Esophagus (tissue), 2 donors: ENCODE results near the gene POU2F2. TPM values are rescaled to one million over a fixed set of nuclear protein-coding genes. Genes with fewer than 3 reads are reported as not detected.
A peak's percentile ranks its signal among the peaks of the same experiment; 100 is the strongest.

ENCODE experiments used
- H3K27ac ChIP-seq, 2 donors: one replicate each; pipeline ENCODE4 v1.5.1; 2013; ENCODE audit warnings: low read depth in 2 of 2, mild to moderate bottlenecking in 2 of 2, inconsistent platforms in 1 of 2, low read length in 1 of 2, moderate library complexity in 1 of 2
- H3K27me3 ChIP-seq, 2 donors: one replicate each; pipeline ENCODE4 v1.6.1; 2013; ENCODE audit warnings: low read length in 2 of 2, control low read depth in 1 of 2, mild to moderate bottlenecking in 1 of 2; ENCODE audit not compliant: insufficient read depth in 2 of 2, control insufficient read depth in 1 of 2
- H3K36me3 ChIP-seq, 2 donors: one replicate each; pipeline ENCODE4 v1.6.1; 2013; ENCODE audit warnings: low read length in 1 of 2; ENCODE audit not compliant: control insufficient read depth in 2 of 2, insufficient read depth in 2 of 2
- H3K4me1 ChIP-seq, 2 donors: one replicate each; pipeline ENCODE4 v1.6.1; 2013; ENCODE audit warnings: low read length in 1 of 2; ENCODE audit not compliant: control insufficient read depth in 2 of 2, insufficient read depth in 2 of 2
- H3K4me3 ChIP-seq, 2 donors: one replicate each; pipeline ENCODE4 v1.5.1; 2013; ENCODE audit warnings: low read length in 2 of 2, mild to moderate bottlenecking in 2 of 2, low read depth in 1 of 2, moderate library complexity in 1 of 2
- H3K9me3 ChIP-seq, 2 donors: one replicate each; pipeline ENCODE4 v1.6.1; 2013; ENCODE audit warnings: mild to moderate bottlenecking in 2 of 2, low read depth in 1 of 2, low read length in 1 of 2, moderate library complexity in 1 of 2; ENCODE audit not compliant: control insufficient read depth in 2 of 2, insufficient read depth in 1 of 2
- WGBS, 2 donors: extraction: QIAGEN DNeasy Blood & Tissue Kit; methylation state at CpG; one replicate each; pipeline ENCODE4 v1.1.7; 2013; 5-methylcytosine and 5-hydroxymethylcytosine counted together
- polyA plus RNA-seq, 2 donors: library from polyadenylated mRNA; stranded (reverse); fragments of 200-250 nt; gene quantifications; one replicate each; pipeline ENCODE4 v1.2.3, GENCODE V29; 2013
- donor health status: healthy with polysubstance abuse.
- donor health status: Bipolar disorder and iron deficiency.

Gene POU2F2
- polyA plus RNA-seq, 2 donors: 0.39 to 0.79 TPM

- WGBS, 2 donors: 53 to 67% methylated on average over 15 of the region's 15 CpGs
- Histone ChIP-seq H3K27ac (peak overlapping the region in 1 of 2 donors; percentile 23), H3K4me3 (no peak overlapping the region), H3K36me3 (no peaks in the 10 kb centered on the region), H3K4me1 (peaks cover 14 to 33% of the 10 kb centered on the region in 2 donors), H3K27me3 (no peaks in the 10 kb centered on the region), H3K9me3 (no peaks in the 10 kb centered on the region)
Measured at GRCh38 chr19:42096255-42096837, 35.9 kb downstream of the POU2F2 start.

- no peaks in the 10 kb centered on the region for H3K36me3 ChIP-seq
- H3K27me3 ChIP-seq: no peaks in the 10 kb centered on the region
- WGBS, 2 donors: 26 to 32% methylated on average over 26 to 28 of the region's 28 CpGs
- H3K4me1 ChIP-seq: peaks cover 17 to 36% of the 10 kb centered on the region in 2 donors
- no peaks in the 10 kb centered on the region for H3K9me3 ChIP-seq
- H3K4me3 ChIP-seq: no peak overlapping the region
- peak overlapping the region in 1 of 2 donors; percentile 23 for H3K27ac ChIP-seq
Measured at GRCh38 chr19:42095814-42096230, 36.4 kb downstream of the POU2F2 start.

- 86 to 89% methylated on average over 36 of the region's 36 CpGs for WGBS, 2 donors
- H3K36me3 ChIP-seq: no peaks in the 10 kb centered on the region
- H3K4me1 ChIP-seq: peaks cover 17 to 36% of the 10 kb centered on the region in 2 donors
- no peak overlapping the region for H3K4me3 ChIP-seq
- H3K9me3 ChIP-seq: no peaks in the 10 kb centered on the region
- peak overlapping the region in 1 of 2 donors; percentile 40 for H3K27ac ChIP-seq
- no peaks in the 10 kb centered on the region for H3K27me3 ChIP-seq
Measured at GRCh38 chr19:42095142-42095813, 37.0 kb downstream of the POU2F2 start.

DNA sequence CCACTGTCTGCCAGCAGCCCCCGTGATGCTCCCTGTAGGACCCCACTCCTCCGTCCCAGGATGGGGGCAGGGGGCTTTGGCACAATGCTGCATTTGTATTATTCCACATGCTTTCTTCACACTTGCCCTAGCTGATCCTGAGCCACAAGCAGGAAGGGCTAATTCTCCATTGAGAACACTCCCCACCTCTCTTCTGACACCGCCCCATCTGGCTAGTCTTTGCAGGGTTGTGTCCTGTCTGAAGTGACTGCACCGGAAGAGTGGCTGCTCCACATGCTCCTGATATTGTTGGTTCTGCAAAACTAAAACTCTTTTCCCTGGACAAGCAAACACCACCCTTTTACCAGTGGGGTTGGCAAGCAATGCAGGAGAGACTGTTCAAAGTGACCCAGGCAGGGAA, 38.3 kb downstream of the POU2F2 start:
- H3K36me3 ChIP-seq: no peaks in the 10 kb centered on the region
- H3K27me3 ChIP-seq: no peaks in the 10 kb centered on the region
- H3K9me3 ChIP-seq: peaks cover 0 to 2% of the 10 kb centered on the region in 2 donors
- H3K4me1 ChIP-seq: peaks cover 17 to 27% of the 10 kb centered on the region in 2 donors
- peak overlapping the region in 1 of 2 donors; percentile 70 for H3K27ac ChIP-seq
- H3K4me3 ChIP-seq: no peak overlapping the region
- 56 to 65% methylated on average over 4 of the region's 4 CpGs for WGBS, 2 donors

GRCh38 chr19:42093505-42093904, 38.7 kb downstream of the POU2F2 start:
- Histone ChIP-seq H3K4me3 (no peak overlapping the region), H3K9me3 (peaks cover 0 to 2% of the 10 kb centered on the region in 2 donors), H3K27ac (peak overlapping the region in 1 of 2 donors; percentile 70), H3K27me3 (no peaks in the 10 kb centered on the region), H3K4me1 (peaks cover 17 to 27% of the 10 kb centered on the region in 2 donors), H3K36me3 (no peaks in the 10 kb centered on the region)
- WGBS, 2 donors: 65 to 67% methylated on average over 4 of the region's 4 CpGs

GRCh38 chr19:42092350-42092749, 39.9 kb downstream of the POU2F2 start:
- H3K4me3 ChIP-seq: no peak overlapping the region
- no peaks in the 10 kb centered on the region for H3K36me3 ChIP-seq
- H3K27ac ChIP-seq: peak overlapping the region in 1 of 2 donors; percentile 56
- no peaks in the 10 kb centered on the region for H3K27me3 ChIP-seq
- peaks cover 17 to 27% of the 10 kb centered on the region in 2 donors for H3K4me1 ChIP-seq
- H3K9me3 ChIP-seq: peaks cover 0 to 2% of the 10 kb centered on the region in 2 donors
- WGBS, 2 donors: 38 to 44% methylated on average over 5 of the region's 5 CpGs

- Histone ChIP-seq H3K27ac (peak overlapping the region in 1 of 2 donors; percentile 13), H3K4me1 (peaks cover 17 to 27% of the 10 kb centered on the region in 2 donors), H3K36me3 (no peaks in the 10 kb centered on the region), H3K4me3 (no peak overlapping the region), H3K27me3 (no peaks in the 10 kb centered on the region), H3K9me3 (peaks cover 0 to 2% of the 10 kb centered on the region in 2 donors)
- WGBS, 2 donors: 33 to 35% methylated on average over 10 of the region's 10 CpGs
Measured at GRCh38 chr19:42091742-42092141, 40.5 kb downstream of the POU2F2 start.

GRCh38 chr19:42091300-42091699, 40.9 kb downstream of the POU2F2 start:
- H3K4me1 ChIP-seq: peaks cover 17 to 27% of the 10 kb centered on the region in 2 donors
- H3K27me3 ChIP-seq: no peaks in the 10 kb centered on the region
- WGBS, 2 donors: 86 to 87% methylated on average over 13 of the region's 13 CpGs
- H3K4me3 ChIP-seq: no peak overlapping the region
- peaks cover 0 to 2% of the 10 kb centered on the region in 2 donors for H3K9me3 ChIP-seq
- H3K36me3 ChIP-seq: no peaks in the 10 kb centered on the region
- H3K27ac ChIP-seq: no peak overlapping the region

- WGBS, 2 donors: 48 to 55% methylated on average over 9 of the region's 9 CpGs
- peaks cover 17 to 24% of the 10 kb centered on the region in 2 donors for H3K4me1 ChIP-seq
- H3K27me3 ChIP-seq: no peaks in the 10 kb centered on the region
- H3K9me3 ChIP-seq: peaks cover 0 to 2% of the 10 kb centered on the region in 2 donors
- no peaks in the 10 kb centered on the region for H3K36me3 ChIP-seq
- H3K4me3 ChIP-seq: no peak overlapping the region
- no peak overlapping the region for H3K27ac ChIP-seq
Measured at GRCh38 chr19:42090672-42091071, 41.6 kb downstream of the POU2F2 start.
